ENCODE measurements around the gene SLC25A36.
A peak's percentile ranks its signal among the peaks of the same experiment; 100 is the strongest.
"Not testable (repeated sequence)": the region's sequence is repeated elsewhere in the genome, so short reads cannot be mapped to it uniquely, and the experiment has no call there.

Gene SLC25A36

GRCh38 chr3:140931801-140932200 is 9.8 kb upstream of the SLC25A36 start:
- DNase-seq: no peak

GRCh38 chr3:140933109-140933508 is 8.5 kb upstream of the SLC25A36 start:
- no peak for DNase-seq

- no peak for DNase-seq
Measured at GRCh38 chr3:140933552-140933951, 8.1 kb upstream of the SLC25A36 start.

- not testable (repeated sequence) for DNase-seq
Measured at GRCh38 chr3:140939305-140939704, 2.3 kb upstream of the SLC25A36 start.

- DNase-seq: no peak
Measured at GRCh38 chr3:140941090-140941433, 574 bp upstream of the SLC25A36 start.

- DNase-seq: peak; percentile 92
Measured at GRCh38 chr3:140942221-140943104, 827 bp downstream of the SLC25A36 start.

- no peak for DNase-seq
Measured at GRCh38 chr3:140943781-140944552, 2.3 kb downstream of the SLC25A36 start.

GRCh38 chr3:140948460-140949249 is 7.0 kb downstream of the SLC25A36 start:
- no peak for DNase-seq

- DNase-seq: no peak
Measured at GRCh38 chr3:140950144-140950543, 8.5 kb downstream of the SLC25A36 start.

- no peak for DNase-seq
Measured at GRCh38 chr3:140950863-140951262, 9.2 kb downstream of the SLC25A36 start.

GRCh38 chr3:140951750-140952149 is 10.1 kb downstream of the SLC25A36 start:
- DNase-seq: not testable (repeated sequence)

GRCh38 chr3:140953028-140953960 is 11.7 kb downstream of the SLC25A36 start:
- DNase-seq: no peak

- no peak for DNase-seq
Measured at GRCh38 chr3:140954576-140954975, 12.9 kb downstream of the SLC25A36 start.

- DNase-seq: no peak
Measured at GRCh38 chr3:140955645-140956044, 14.0 kb downstream of the SLC25A36 start.

- no peak for DNase-seq
Measured at GRCh38 chr3:140956058-140956835, 14.6 kb downstream of the SLC25A36 start.

GRCh38 chr3:140972833-140973232 is 31.2 kb downstream of the SLC25A36 start:
- no peak for DNase-seq

- no peak for DNase-seq
Measured at GRCh38 chr3:140974900-140975299, 33.3 kb downstream of the SLC25A36 start.

- no peak for DNase-seq
Measured at GRCh38 chr3:140980663-140981062, 39.0 kb downstream of the SLC25A36 start.

- not testable (repeated sequence) for DNase-seq
Measured at GRCh38 chr3:140987792-140988191, 46.2 kb downstream of the SLC25A36 start.

GRCh38 chr3:140994316-140994715 is 52.7 kb downstream of the SLC25A36 start:
- no peak for DNase-seq

GRCh38 chr3:140994861-140995260 is 53.2 kb downstream of the SLC25A36 start:
- DNase-seq: not testable (repeated sequence)
